ENCODE results near the gene PARL. TPM values are rescaled to one million over a fixed set of nuclear protein-coding genes. Genes with fewer than 3 reads are reported as not detected.

PARL gene
- total RNA-seq (2021; fragmentation: NEBNext Ultra II Directional; extraction: Animal tissue kit (Norgen Biotek cat#: 25700)) (81.3 and 85.0 TPM in 2 replicates), polyA plus RNA-seq (2011; rRNA removed) (37.5 and 62.7 TPM in 2 replicates), polyA minus RNA-seq (2011; rRNA and poly(A)+ RNA removed) (23.3 and 31.9 TPM in 2 replicates)
- 51.3 TPM for polyA plus RNA-seq (2011; cell fraction: cytosol; rRNA removed)
- 18.9 TPM for polyA plus RNA-seq (2011; cell fraction: nucleus; rRNA removed)
- polyA plus RNA-seq (2012, experiment 1 of 2), result 63.4 to 74.7 TPM (median 68.9 TPM) in 4 replicates
- 40.0 TPM for polyA plus RNA-seq (2012, experiment 2 of 2)
- 72.3 TPM for polyA plus RNA-seq (2013, experiment 1 of 2)
- polyA plus RNA-seq (2013, experiment 2 of 2), result 80.8 TPM
- 15.3 TPM for polyA minus RNA-seq (2011; cell fraction: cytosol; rRNA and poly(A)+ RNA removed)
- polyA minus RNA-seq (2011; cell fraction: nucleus; rRNA and poly(A)+ RNA removed), result 13.8 TPM
- long read RNA-seq, experiment 1, transcript PARL-202 (10 exons, 1,414 nt), result major isoform, 35 of 72 reads
- long read RNA-seq, experiment 1, partial matches to known transcripts, result 15 of 72 reads
- long read RNA-seq, experiment 1, other reads (novel, unspliced or antisense), result 18 of 72 reads
- long read RNA-seq, experiment 2, transcript PARL-202 (10 exons, 1,414 nt), result major isoform, 9 of 16 reads
- long read RNA-seq, experiment 2, partial matches to known transcripts, result 1 of 16 reads
- long read RNA-seq, experiment 2, other reads (novel, unspliced or antisense), result 3 of 16 reads

- Histone ChIP-seq H4K20me1 (replicated peaks in 1 of 2; ENCODE audit: control insufficient read depth in 1 of 2, insufficient read depth in 2 of 2, low read length in 2 of 2) (peaks cover 0 to 3% of the 10 kb centered on the region in 2 experiments), H4K91ac (replicated peaks; ENCODE audit: insufficient read length, low read length) (peak within 1 kb of the TSS; percentile 94), H2BK5ac (ENCODE audit: low read depth, low read length) (peak within 1 kb of the TSS; percentile 85; the same call in 1 of the 2 replicates), H3K23me2 (ENCODE audit: low read depth, low read length) (peaks cover 3% of the 10 kb centered on the region; the same call in 1 of the 2 replicates), H2BK120ac (replicated peaks; ENCODE audit: low read depth, low read length) (no peak within 1 kb of the TSS), H4K8ac (ENCODE audit: extremely low read depth, insufficient read depth, low read length) (peak within 1 kb of the TSS; percentile 99), H3K14ac (ENCODE audit: insufficient read length) (no peak within 1 kb of the TSS), H2BK20ac (ENCODE audit: low read length) (no peak within 1 kb of the TSS), H3K4me3 (ENCODE audit: extremely low read depth in 1 of 4, insufficient read depth in 2 of 4, low read depth in 3 of 4, low read length in 4 of 4) (peak within 1 kb of the TSS; percentile 74 to 92 (median 88)), H3K56ac (replicated peaks; ENCODE audit: insufficient read length, low read depth, low read length) (peak within 1 kb of the TSS; percentile 91), H3K79me1 (ENCODE audit: low read depth, low read length) (peaks cover 2% of the 10 kb centered on the region; the same call in 1 of the 2 replicates), H4K5ac (ENCODE audit: insufficient read length, low read depth, low read length) (peak within 1 kb of the TSS; percentile 73), H3K23ac (ENCODE audit: insufficient read length) (no peak within 1 kb of the TSS), H3K4me1 (replicated peaks in 1 of 4; ENCODE audit: control insufficient read depth in 3 of 4, insufficient read depth in 4 of 4, low read length in 3 of 4) (peaks cover 0 to 2% (median 0%) of the 10 kb centered on the region in 4 experiments; a peak in 1 of 7 replicates), H2BK12ac (ENCODE audit: low read depth, low read length) (no peak within 1 kb of the TSS), H3K79me2 (ENCODE audit: control insufficient read depth in 1 of 2, insufficient read depth in 2 of 2, low read length in 2 of 2) (peaks cover 9 to 45% of the 10 kb centered on the region in 2 experiments), H2BK15ac (ENCODE audit: low read length) (no peak within 1 kb of the TSS), H2AK5ac (ENCODE audit: low read depth, low read length) (no peak within 1 kb of the TSS), H3K27ac (ENCODE audit: low read depth, low read length) (peak within 1 kb of the TSS; percentile 81), H3K27me3 (replicated peaks in 1 of 4; ENCODE audit: control insufficient read depth in 3 of 4, extremely low read depth in 1 of 4, insufficient read depth in 3 of 4, low read length in 3 of 4) (peaks cover 0 to 2% (median 0%) of the 10 kb centered on the region in 4 experiments; a peak in 1 of 7 replicates), H3K4ac (replicated peaks; ENCODE audit: insufficient read length, low read depth, low read length) (peak within 1 kb of the TSS; percentile 36), H2AFZ (ENCODE audit: low read length) (peak within 1 kb of the TSS; percentile 84; the same call in 1 of the 2 replicates), H3K9me3 (ENCODE audit: insufficient read depth in 2 of 2, low read depth in 1 of 2, low read length in 1 of 2) (no peaks in the 10 kb centered on the region), H3K18ac (ENCODE audit: extremely low read depth, low read length) (peak within 1 kb of the TSS; percentile 88), H3K4me2 (ENCODE audit: insufficient read depth in 1 of 2, low read depth in 2 of 2, low read length in 2 of 2) (peak within 1 kb of the TSS; percentile 71 to 72), H3K9ac (replicated peaks in 1 of 4; ENCODE audit: extremely low read depth in 1 of 4, low read depth in 3 of 4, low read length in 3 of 4) (peak within 1 kb of the TSS; percentile 70 to 88 (median 78)), H3K36me3 (ENCODE audit: control insufficient read depth in 2 of 4, insufficient read depth in 4 of 4, low read length in 3 of 4) (no peaks in the 10 kb centered on the region)
- FAIRE-seq (no peak), DNase-seq (ENCODE audit: low read depth in 1 of 2, low spot score in 2 of 2) (peak; percentile 90 to 99)
- ChIA-PET POLR2A (ENCODE audit: partially characterized antibody) (interaction anchor here (0.5 to 2.0 kb wide), 13 partner anchors 10 to 431 kb away, joined by 3 to 10 read pairs (median 3); partner anchors contain the start of gene ABCC5), CTCF (ENCODE audit: partially characterized antibody) (interaction anchor here (0.6 to 2.0 kb wide), 28 partner anchors 9 to 762 kb away, joined by 3 to 11 read pairs (median 4); partner anchors contain the start of gene MAP6D1)
- WGBS, 2 experiments (ENCODE audit: extremely low coverage in 1 of 2, insufficient coverage in 1 of 2, insufficient read length in 1 of 2, insufficient replicate concordance in 2 of 2, low coverage in 1 of 2, low lambda C conversion rate in 2 of 2, missing lambda C conversion rate in 1 of 2), result 3% methylated on average over 47 of the region's 63 CpGs; no CpG with 5 or more reads in 1 of the 2 experiments
- TF ChIP-seq EP300 (IDR thresholded peaks at IDR 0.05; ENCODE audit: borderline replicate concordance in 1 of 2, low read depth in 2 of 2, low read length in 2 of 2), result peak in 1 of 2 experiments; percentile 92; a peak in 1 of 3 replicates
- peak; percentile 94 for TF ChIP-seq ASH2L (IDR thresholded peaks at IDR 0.05; ENCODE audit: low read length)
- TF ChIP-seq E2F6 (IDR thresholded peaks at IDR 0.05), result peak; percentile 65
- no peak for TF ChIP-seq POU5F1 (IDR thresholded peaks at IDR 0.05; ENCODE audit: low read depth, low read length)
- peak; percentile 52; the same call in 1 of the 2 replicates for TF ChIP-seq GTF2F1 (IDR thresholded peaks at IDR 0.05; ENCODE audit: borderline replicate concordance, low read depth, low read length)
- TF ChIP-seq TCF12 (IDR thresholded peaks at IDR 0.05; ENCODE audit: low read depth, low read length), result 0 out of 2 replicates have a peak, but pooled peaks have one; percentile 70
These were observed at the start of gene PARL for GRCh38 chr3:183884427-183885296. Gene PARL, minus strand, starts transcription at chr3:183884880. Its CDS starts 34 bp downstream, at chr3:183884846.

Measured in H1 (cell line).